C4-2B (cell line): ENCODE measurements around the gene SH3RF3.

Experiments
- CTCF ChIP-seq: fragments of 450-650 bp; conservative IDR thresholded peaks from 2 replicates; pipeline ENCODE4 v1.5.1; 2017; ENCODE audit warnings: mild to moderate bottlenecking
- ZFX ChIP-seq: fragments of 450-650 bp; IDR thresholded peaks from 2 replicates; pipeline ENCODE4 v1.6.1; 2017

GRCh38 chr2:109487536-109487869, 358.5 kb downstream of the SH3RF3 start:
- TF ChIP-seq CTCF (no peak), ZFX (no peak)
